ENCODE data around the gene LRP6.

DNA sequence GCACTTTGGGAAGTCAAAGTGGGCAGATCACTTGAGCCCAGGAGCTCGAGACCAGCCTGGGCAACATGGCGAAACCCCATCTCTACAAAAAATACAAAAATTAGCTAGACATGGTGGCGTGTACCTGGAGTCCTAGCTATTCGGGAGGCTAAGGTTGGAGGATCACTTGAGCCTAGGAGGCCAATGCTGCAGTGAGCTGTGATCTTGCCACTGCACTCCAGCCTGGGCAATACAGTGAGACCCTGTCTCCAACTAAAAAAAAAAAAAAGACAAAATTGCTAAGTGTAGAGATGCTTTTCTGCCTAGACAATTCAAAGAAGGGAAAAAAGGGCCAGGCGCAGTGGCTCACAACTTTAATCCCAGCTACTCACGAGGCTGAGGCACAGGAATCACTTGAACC, 3.4 kb upstream of the LRP6 start:
- no peak for TF ChIP-seq POLR2A (IDR thresholded peaks at IDR 0.05)
- TF ChIP-seq, protein P1, sequence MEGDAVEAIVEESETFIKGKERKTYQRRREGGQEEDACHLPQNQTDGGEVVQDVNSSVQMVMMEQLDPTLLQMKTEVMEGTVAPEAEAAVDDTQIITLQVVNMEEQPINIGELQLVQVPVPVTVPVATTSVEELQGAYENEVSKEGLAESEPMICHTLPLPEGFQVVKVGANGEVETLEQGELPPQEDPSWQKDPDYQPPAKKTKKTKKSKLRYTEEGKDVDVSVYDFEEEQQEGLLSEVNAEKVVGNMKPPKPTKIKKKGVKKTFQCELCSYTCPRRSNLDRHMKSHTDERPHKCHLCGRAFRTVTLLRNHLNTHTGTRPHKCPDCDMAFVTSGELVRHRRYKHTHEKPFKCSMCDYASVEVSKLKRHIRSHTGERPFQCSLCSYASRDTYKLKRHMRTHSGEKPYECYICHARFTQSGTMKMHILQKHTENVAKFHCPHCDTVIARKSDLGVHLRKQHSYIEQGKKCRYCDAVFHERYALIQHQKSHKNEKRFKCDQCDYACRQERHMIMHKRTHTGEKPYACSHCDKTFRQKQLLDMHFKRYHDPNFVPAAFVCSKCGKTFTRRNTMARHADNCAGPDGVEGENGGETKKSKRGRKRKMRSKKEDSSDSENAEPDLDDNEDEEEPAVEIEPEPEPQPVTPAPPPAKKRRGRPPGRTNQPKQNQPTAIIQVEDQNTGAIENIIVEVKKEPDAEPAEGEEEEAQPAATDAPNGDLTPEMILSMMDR (IDR thresholded peaks at IDR 0.05) = no peak
- no peak for TF ChIP-seq POLR2AphosphoS5 (IDR thresholded peaks at IDR 0.05)

All from prostate gland (tissue), 2 donors.